NCI-H345 treated with DMSO at 0.1 percent for 48 hours (cell line): ENCODE results near the gene TKFC.
A peak's percentile ranks its signal among the peaks of the same experiment; 100 is the strongest.

Source experiments
- DNase-seq: peaks from one replicate; lab custom pipeline; 2025; ENCODE audit not compliant: unreplicated experiment; lab: John Stamatoyannopoulos, UW

The TKFC gene

GRCh38 chr11:61332797-61333549, at the start of gene TKFC, which contains the start of gene DDB1:
TSS of gene TKFC (plus strand) at chr11:61333228. CDS start at chr11:61334729, 1,501 bp downstream.
TSS of gene DDB1 (minus strand) at chr11:61333105. CDS start at chr11:61332968, 137 bp downstream.
- DNase-seq: peak; percentile 88

- DNase-seq: no peak
These were observed 49.4 kb upstream of the TKFC start for GRCh38 chr11:61283613-61284012.

- no peak for DNase-seq
These were observed 45.6 kb upstream of the TKFC start for GRCh38 chr11:61287338-61287977.

DNA sequence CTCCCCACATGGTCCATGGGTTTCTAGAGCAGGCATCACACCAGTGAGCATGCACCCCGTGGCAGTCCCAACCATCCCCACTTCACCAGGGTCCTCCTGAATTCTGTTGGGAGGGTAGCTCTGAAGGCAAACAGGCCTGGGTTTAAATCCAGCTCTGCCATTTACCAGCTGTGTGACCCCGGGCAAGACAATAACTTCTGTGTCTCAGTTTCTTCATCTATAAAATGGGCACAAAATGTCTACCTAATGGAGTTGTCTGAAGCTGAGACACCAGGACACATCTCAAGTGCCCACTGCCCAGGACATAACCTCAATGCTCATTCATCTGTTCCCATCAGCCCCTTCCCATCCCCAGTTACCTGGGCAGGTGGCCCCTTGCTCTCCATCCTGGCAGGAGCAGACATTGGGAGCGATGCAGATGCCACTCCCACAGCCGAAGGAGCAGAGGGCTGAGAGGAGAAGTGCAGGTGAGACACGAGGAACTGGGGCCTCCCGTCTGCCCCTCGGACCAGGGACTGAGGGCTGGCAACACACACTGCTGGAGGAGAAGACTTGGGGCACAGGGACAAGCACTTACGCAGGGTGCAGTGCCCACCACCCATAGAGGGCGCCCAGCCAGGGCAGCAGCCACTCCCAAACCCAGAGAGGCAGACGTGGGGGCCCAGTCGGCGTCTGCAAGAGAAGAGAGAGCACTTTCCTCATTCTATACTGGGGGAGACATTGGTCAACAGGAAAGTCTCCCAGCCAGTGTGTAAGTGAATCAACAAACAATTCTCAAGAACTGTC, 41.9 kb upstream of the TKFC start:
- DNase-seq: no peak

- no peak for DNase-seq
These were observed 40.7 kb upstream of the TKFC start for GRCh38 chr11:61292356-61292755.

DNA sequence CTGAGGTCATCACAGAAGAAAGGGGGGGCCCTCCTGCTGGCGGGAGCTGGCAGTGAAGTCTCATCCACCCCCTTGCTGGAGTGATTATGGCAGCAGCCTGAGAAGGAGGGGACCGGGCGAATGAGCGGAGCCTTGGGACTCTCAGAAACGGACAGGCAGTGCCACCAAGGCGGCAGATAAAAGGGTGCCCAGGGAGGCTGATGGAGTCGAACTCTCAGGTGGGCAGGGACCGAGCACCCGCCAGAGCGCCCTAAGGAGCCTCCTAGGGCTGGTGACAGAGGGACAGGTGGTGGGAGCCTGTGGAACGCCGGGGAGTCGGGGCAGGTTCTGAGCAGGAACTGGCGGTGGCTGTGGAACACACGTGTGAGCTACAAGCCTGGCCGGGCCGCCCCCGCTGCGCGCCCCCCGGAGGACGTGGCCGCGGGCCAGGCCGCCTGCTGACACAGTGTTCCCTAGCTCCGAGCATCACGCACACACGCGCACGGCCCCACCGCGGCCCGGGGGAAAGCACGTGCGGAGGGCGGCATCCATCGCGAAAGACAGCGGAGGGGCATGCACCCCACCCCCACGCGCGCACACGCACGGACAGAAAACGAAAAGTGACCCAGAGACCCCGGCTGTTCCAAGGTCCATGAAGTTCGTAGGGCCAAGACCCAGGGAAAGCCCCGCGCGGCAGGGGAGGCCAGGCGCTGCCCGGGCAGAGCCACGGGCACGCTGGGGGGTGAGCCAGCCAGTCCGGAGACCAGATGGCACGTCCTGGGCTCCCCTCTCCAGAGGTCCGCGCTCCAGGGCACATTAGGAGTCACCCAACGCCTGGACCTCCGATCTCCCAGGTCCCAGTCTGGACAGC, 38.9 kb upstream of the TKFC start:
- DNase-seq: peak; percentile 51

DNA sequence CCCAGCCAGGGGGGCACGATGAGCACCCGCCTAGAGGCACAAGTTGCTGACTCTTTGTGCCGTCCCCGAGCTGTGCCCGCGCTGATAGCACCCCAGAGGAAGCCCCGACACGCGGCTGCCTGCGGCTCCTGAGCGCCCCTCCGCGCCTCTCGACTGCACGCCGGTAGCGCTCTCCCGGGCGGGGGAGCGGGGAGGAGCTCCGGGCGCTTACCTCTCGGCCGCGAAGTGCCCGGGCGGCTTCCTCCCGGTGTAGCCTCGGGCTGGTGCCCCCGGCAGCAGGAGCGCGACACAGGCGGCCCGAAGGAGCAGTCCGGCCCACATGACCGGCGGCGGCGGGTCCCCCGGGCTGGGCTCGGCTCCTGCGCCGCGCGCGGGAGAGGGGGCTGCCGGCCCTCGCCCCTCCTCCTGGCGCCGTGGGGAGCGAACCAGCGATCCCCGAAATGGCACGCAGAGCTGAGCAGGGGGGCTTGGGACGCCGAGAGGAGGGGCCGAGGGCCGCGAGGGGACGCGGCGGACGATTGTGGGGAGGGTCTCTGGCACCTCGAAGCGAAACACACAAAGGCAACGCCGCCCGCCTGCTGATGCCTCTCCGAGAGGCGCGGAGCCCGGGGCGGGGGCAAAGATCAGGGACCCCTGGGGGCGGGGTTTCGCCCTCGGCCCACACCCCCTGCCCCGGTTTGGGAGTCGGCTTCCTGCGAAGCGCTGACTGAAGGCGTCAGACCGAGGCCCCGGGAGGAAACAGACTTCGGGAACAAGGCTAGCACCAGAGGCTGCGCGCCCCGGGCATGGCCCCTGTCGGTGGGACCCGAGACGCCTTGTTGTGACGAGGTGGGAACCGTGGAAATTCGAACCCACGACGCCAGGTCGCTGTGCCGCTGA, 38.1 kb upstream of the TKFC start, which contains the start of gene VWCE:
TSS of gene VWCE (minus strand) at position 600 of the 879 bp plus-strand sequence. CDS start at position 321, 279 bp downstream.
- peak; percentile 28 for DNase-seq

- DNase-seq: no peak
These were observed 37.5 kb upstream of the TKFC start for GRCh38 chr11:61295596-61295926.

DNA sequence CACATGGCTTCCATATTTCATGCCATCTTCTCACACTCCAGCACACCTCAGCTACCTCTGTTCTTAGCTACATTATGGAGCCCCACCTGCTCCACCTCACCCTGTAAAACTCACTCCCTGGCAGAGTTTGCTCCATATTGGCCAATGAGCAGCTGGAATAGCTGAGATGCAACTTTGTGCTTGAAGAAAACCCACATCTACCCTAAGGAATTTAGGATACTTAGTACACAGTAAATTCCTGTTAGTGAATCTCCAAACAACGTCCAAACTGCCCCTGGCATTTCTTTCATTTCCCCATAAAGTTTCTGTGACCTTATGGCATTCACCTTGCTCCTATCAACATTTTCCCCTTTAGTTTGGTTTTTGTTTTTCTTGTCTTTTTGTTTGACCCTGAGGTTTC, 35.7 kb upstream of the TKFC start:
- no peak for DNase-seq

DNA sequence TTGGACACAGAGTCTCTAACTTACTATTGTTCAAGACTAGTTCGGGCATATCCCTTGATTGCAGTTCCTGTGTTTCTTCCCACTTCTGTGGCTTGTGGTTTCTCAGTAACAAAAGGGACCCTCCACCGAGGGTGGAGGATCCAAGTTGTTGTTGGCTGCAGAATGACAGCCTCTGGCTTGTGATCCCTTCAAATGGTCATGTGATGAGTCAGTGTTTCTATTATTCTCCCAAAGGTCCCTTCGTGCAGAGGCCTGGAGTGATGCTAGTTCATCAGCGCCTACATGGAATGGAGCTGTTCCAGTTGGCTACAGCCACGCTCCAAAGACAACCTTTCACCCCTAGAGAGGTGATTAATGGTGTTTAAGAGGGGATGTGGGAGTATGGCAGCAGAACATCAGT, 35.3 kb upstream of the TKFC start:
- DNase-seq: no peak

DNA sequence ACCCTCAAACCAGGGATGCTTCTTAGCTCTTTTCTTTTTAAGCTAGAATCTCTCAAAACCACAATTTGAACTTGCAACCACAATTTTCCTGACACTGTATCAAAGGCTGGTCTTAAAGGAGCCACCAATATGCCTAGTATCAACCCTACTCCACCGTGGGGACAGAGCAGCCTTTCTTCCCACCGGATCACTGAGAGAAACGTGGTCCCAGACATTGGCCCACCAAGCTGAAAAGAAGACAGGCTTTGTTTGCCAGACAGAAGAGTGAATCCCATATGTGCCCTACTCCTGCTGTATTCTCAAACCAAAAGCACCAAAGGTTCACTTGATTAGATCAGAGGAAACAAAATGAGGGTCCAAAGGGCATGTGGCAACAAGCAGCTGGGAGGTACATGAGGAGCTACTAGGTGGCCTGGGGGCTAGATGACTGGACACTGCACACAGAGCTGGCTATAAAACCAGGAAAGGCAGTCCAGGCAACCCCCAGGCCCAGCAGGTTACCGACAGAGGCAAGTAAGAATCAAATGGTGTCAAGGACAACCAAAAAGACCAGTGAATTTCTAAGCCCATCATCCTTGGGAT, 34.3 kb upstream of the TKFC start:
- DNase-seq: no peak

DNA sequence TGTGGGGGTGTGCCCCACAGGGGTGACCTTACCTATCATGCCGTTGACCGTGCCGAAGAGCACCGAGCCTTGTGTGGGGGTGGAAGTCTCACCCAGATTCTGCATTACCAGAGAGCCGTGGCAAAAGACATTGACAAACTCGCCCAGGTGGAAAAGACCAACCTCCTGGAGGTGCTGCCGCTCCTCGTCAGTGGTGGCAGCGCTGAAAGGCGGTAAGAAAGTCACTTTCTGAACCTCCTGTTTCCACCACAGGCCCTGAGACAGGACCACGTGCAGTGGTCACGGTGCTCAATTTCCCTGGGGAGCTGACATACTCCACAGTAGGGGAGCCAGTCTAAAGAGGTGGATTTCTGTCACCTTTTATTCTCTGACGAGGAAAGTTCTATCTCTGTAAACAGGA, 30.5 kb upstream of the TKFC start:
- DNase-seq: no peak

GRCh38 chr11:61303725-61304124, 29.3 kb upstream of the TKFC start:
- no peak for DNase-seq

GRCh38 chr11:61305417-61305816, 27.6 kb upstream of the TKFC start:
- no peak for DNase-seq

DNA sequence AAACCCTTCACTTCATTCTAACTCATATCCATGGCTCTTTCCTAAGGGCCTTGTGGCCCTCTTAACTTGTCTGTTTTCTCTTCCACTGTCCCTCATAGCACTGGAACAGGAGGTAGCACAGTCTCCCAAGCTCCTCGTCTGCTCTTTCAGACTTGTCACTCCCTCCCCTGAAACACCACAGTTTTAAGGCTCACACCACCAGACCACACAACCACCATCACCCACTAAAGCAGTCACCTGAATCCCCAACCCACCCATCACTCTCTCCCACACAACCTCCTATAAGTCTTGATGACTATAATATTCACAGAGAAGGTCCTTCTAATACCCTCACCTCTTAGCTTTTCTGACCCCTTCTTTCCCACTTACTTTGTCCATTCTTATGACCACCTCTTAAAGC, 26.8 kb upstream of the TKFC start:
- DNase-seq: no peak

DNA sequence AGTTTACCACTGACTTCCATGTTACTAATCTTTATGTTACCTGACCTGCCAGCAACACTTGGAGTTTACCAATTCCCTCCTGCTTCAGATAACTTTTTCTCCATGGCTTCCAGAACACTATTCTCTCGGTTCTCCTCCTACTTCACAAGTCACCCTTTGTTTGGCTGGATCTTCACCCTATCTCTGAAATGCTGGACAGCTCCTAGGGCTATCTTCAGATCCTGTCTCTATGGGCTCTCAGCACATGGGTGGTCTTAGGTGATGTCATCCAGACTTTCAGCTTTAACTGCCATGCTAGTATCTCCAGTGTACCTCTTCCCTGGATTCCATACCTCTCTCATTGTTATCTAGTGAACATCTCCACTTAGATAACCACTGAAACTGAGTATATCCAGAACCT, 25.7 kb upstream of the TKFC start:
- no peak for DNase-seq

DNA sequence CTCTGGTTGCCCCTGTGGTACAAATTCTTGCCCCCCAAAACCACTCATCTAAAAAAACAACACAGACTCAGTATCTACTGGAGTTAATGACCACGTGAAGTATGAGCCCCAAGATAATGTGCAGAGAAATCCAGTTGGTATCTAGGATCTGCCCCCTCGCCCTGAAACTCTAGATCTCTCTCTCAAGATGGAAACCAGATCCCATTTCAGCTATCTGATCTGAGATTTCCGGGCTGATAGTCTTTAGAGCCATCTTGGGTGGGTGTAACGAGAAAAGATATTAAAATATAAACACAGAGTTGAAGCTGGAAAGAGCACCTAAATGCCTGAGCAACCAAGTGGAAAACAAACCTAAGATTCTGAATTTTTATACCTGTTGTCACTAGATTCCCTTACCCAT, 23.9 kb upstream of the TKFC start:
- no peak for DNase-seq

DNA sequence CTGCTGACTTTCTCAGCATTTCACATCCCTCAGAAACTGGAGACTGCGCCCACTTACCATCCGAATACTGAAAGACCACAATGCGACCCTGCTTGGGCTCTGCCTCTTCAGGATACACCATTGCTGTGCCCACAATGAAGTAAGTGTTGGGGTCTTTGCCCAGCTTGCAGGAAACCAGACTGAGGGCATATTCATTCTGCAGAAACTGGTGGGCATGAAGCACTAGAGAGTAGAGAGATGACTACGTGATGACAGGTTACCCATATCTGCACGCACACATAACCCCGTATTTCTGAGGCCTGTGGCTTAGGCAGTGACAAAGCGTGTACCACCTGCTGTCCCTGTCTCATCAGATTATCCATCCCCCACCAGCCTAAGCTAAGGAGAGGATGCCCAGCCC, 23.3 kb upstream of the TKFC start:
- no peak for DNase-seq

GRCh38 chr11:61310749-61311148, 22.3 kb upstream of the TKFC start:
- no peak for DNase-seq

DNA sequence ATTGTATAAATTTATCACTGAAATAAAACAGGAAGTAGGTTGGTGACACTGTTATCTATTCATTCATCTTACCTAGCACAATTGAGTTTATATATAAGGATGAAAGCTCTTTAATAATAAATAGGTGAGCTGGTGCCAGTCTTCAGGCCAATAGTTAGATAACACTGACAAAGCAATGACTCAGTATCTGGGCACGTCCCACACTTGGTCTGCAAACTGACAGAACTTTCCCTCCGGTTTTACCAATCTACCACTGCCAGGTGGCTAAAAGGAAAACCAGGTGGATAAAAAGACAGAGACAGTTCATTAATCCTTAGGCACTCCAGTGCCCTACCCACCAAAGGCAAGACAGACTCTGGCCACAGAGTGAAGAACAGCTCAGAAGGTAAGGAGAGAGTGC, 17.8 kb upstream of the TKFC start:
- DNase-seq: no peak
